H9 (cell line): ENCODE data around the gene CPLX1. TPM values are rescaled to one million over a fixed set of nuclear protein-coding genes. Genes with fewer than 3 reads are reported as not detected.

ENCODE experiments used
- DNase-seq: peaks from one replicate; pipeline ENCODE4 v3.0.0-alpha.2; 2017
- H2AFZ ChIP-seq: one replicate; pipeline ENCODE4 v1.6.1; 2013; ENCODE audit warnings: mild to moderate bottlenecking, low read length, control low read depth, moderate library complexity
- H2AK5ac ChIP-seq: 2 replicates; pipeline ENCODE4 v1.6.1; 2013; ENCODE audit warnings: low read length, control low read depth, mixed read lengths; ENCODE audit not compliant: insufficient read length
- H2BK120ac ChIP-seq: one replicate; pipeline ENCODE4 v1.6.1; 2013; ENCODE audit warnings: low read depth, mild to moderate bottlenecking, low read length, control low read depth, inconsistent platforms; ENCODE audit not compliant: poor library complexity, severe bottlenecking
- H2BK12ac ChIP-seq: 2 replicates; pipeline ENCODE4 v1.6.1; 2013; ENCODE audit warnings: low read length, control low read depth, mixed read lengths, low read depth; ENCODE audit not compliant: insufficient read length
- H2BK15ac ChIP-seq: 2 replicates; pipeline ENCODE4 v1.6.1; 2013; ENCODE audit warnings: low read depth, low read length, control low read depth
- H2BK20ac ChIP-seq: one replicate; pipeline ENCODE4 v1.6.1; 2013; ENCODE audit warnings: low read depth, mild to moderate bottlenecking, low read length, control low read depth, inconsistent platforms; ENCODE audit not compliant: poor library complexity, severe bottlenecking
- H2BK5ac ChIP-seq: 2 replicates; pipeline ENCODE4 v1.6.1; 2013; ENCODE audit warnings: low read length, control low read depth, mixed read lengths; ENCODE audit not compliant: insufficient read length
- H3K14ac ChIP-seq: 2 replicates; pipeline ENCODE4 v1.6.1; 2013; ENCODE audit warnings: low read length, control low read depth; ENCODE audit not compliant: insufficient read depth
- H3K18ac ChIP-seq: 2 replicates; pipeline ENCODE4 v1.6.1; 2013; ENCODE audit warnings: low read depth, mild to moderate bottlenecking, mixed read lengths, low read length, control low read depth; ENCODE audit not compliant: insufficient read length
- H3K23ac ChIP-seq: 2 replicates; pipeline ENCODE4 v1.6.1; 2013; ENCODE audit warnings: low read length, control low read depth, mixed read lengths, low read depth; ENCODE audit not compliant: insufficient read length
- H3K23me2 ChIP-seq: 2 replicates; pipeline ENCODE4 v1.6.1; 2013; ENCODE audit warnings: low read depth, mild to moderate bottlenecking, mixed read lengths, low read length, control low read depth; ENCODE audit not compliant: insufficient read length, poor library complexity, severe bottlenecking
- H3K27ac ChIP-seq: 2 replicates; pipeline ENCODE4 v1.5.1; 2013; ENCODE audit warnings: low read length, control low read depth, mixed read lengths, low read depth; ENCODE audit not compliant: insufficient read length
- H3K27me3 ChIP-seq: 2 replicates; pipeline ENCODE4 v1.6.1; 2013; ENCODE audit warnings: low read length, control low read depth, inconsistent platforms; ENCODE audit not compliant: insufficient read depth
- H3K4ac ChIP-seq: 2 replicates; pipeline ENCODE4 v1.6.1; 2013; ENCODE audit warnings: low read depth, mild to moderate bottlenecking, control low read depth, inconsistent platforms, low read length, moderate library complexity
- H3K4me1 ChIP-seq: 2 replicates; pipeline ENCODE4 v1.6.1; 2013; ENCODE audit warnings: low read length, control low read depth, inconsistent platforms; ENCODE audit not compliant: insufficient read depth
- H3K4me2 ChIP-seq: 2 replicates; pipeline ENCODE4 v1.6.1; 2013; ENCODE audit warnings: low read length, control low read depth, mixed read lengths; ENCODE audit not compliant: insufficient read length, insufficient read depth
- H3K56ac ChIP-seq: 2 replicates; pipeline ENCODE4 v1.6.1; 2013; ENCODE audit warnings: low read depth, mild to moderate bottlenecking, mixed read lengths, low read length, control low read depth; ENCODE audit not compliant: insufficient read length
- H3K79me1 ChIP-seq: 2 replicates; pipeline ENCODE4 v1.6.1; 2013; ENCODE audit warnings: low read depth, mild to moderate bottlenecking, moderate library complexity, low read length, control low read depth, inconsistent platforms; ENCODE audit not compliant: insufficient read depth, poor library complexity, severe bottlenecking
- H3K79me2 ChIP-seq: 2 replicates; pipeline ENCODE4 v1.6.1; 2013; ENCODE audit warnings: low read length, control low read depth, inconsistent platforms; ENCODE audit not compliant: insufficient read depth
- H3K9ac ChIP-seq: 2 replicates; pipeline ENCODE4 v1.6.1; 2013; ENCODE audit warnings: low read length, control low read depth, mixed read lengths; ENCODE audit not compliant: insufficient read length; ENCODE audit errors: extremely low read depth
- H3K9me3 ChIP-seq: one replicate; pipeline ENCODE4 v1.6.1; 2013; ENCODE audit warnings: low read depth, low read length, inconsistent platforms; ENCODE audit not compliant: control insufficient read depth
- H3T11ph ChIP-seq: one replicate; pipeline ENCODE4 v1.6.1; 2013; ENCODE audit warnings: mild to moderate bottlenecking, low read length, control low read depth, inconsistent platforms
- H4K20me1 ChIP-seq: one replicate; pipeline ENCODE4 v1.6.1; 2013; ENCODE audit not compliant: control insufficient read depth, insufficient read length, insufficient read depth
- H4K5ac ChIP-seq: 2 replicates; pipeline ENCODE4 v1.6.1; 2013; ENCODE audit warnings: low read depth, mild to moderate bottlenecking, mixed read lengths, low read length, control low read depth; ENCODE audit not compliant: insufficient read length
- H4K8ac ChIP-seq: replicated peaks from 2 replicates; pipeline ENCODE4 v1.6.1; 2013; ENCODE audit warnings: low read length, control low read depth, mixed read lengths, low read depth; ENCODE audit not compliant: insufficient read length
- H4K91ac ChIP-seq: 2 replicates; pipeline ENCODE4 v1.6.1; 2013; ENCODE audit warnings: low read depth, mild to moderate bottlenecking, moderate library complexity, mixed read lengths, low read length, control low read depth; ENCODE audit not compliant: insufficient read length
- H3K27ac Mint-ChIP-seq, 3 experiments: 2 replicates in 2 of 3; 3 replicates in 1 of 3; pipeline ENCODE4 v1.8.0; 2020 to 2021; ENCODE audit warnings: mixed read lengths in 3 of 3, mild to moderate bottlenecking in 1 of 3, moderate library complexity in 1 of 3
- H3K27me3 Mint-ChIP-seq: 2 replicates; pipeline ENCODE4 v1.8.0; 2021; ENCODE audit warnings: low read depth, mild to moderate bottlenecking, moderate library complexity, mixed read lengths
- H3K36me3 Mint-ChIP-seq, 3 experiments: 2 replicates in 2 of 3; 3 replicates in 1 of 3; pipeline ENCODE4 v1.8.0; 2020 to 2021; ENCODE audit warnings: low read depth in 3 of 3, mixed read lengths in 3 of 3; ENCODE audit not compliant: insufficient read depth in 1 of 3
- H3K4me1 Mint-ChIP-seq, 2 experiments: 2 replicates each; pipeline ENCODE4 v1.8.0; 2020; ENCODE audit warnings: mixed read lengths in 2 of 2
- H3K4me3 Mint-ChIP-seq, 2 experiments: 2 replicates in 1 of 2; 3 replicates in 1 of 2; pipeline ENCODE4 v1.8.0; 2020 to 2021; ENCODE audit warnings: mild to moderate bottlenecking in 2 of 2, mixed read lengths in 2 of 2, moderate library complexity in 1 of 2
- H3K9me3 Mint-ChIP-seq, 2 experiments: 2 replicates in 1 of 2; 3 replicates in 1 of 2; pipeline ENCODE4 v1.8.0; 2020; ENCODE audit warnings: mild to moderate bottlenecking in 2 of 2, mixed read lengths in 2 of 2, moderate library complexity in 1 of 2
- CTCF ChIP-seq: fragments of 200-600 bp; sonication (generic); conservative IDR thresholded peaks from 3 replicates; pipeline ENCODE4 v1.8.0; 2021; ENCODE audit warnings: antibody characterized with exemption, mild to moderate bottlenecking
- WGBS: extraction: QIAGEN DNeasy Blood & Tissue Kit; methylation state at CpG from one replicate; pipeline ENCODE4 v1.1.7; 2013; ENCODE audit warnings: missing lambda C conversion rate, low lambda C conversion rate, mixed read lengths; ENCODE audit not compliant: insufficient read length; ENCODE audit errors: extremely low coverage; 5-methylcytosine and 5-hydroxymethylcytosine counted together
- total RNA-seq: library from RNA; stranded (reverse); gene quantifications from 2 replicates; pipeline ENCODE4 v1.2.1, GENCODE V29; 2021

CPLX1 gene
- total RNA-seq, 1 experiment from 2014 or later, result 0.90 TPM

GRCh38 chr4:784401-785331 is 41.3 kb downstream of the CPLX1 start:
- Histone ChIP-seq H2BK12ac (no peak overlapping the region), H4K91ac (no peak overlapping the region), H2BK20ac (no peak overlapping the region), H3K14ac (no peak overlapping the region), H3K27me3 (peaks cover 24% of the 10 kb centered on the region; the same call in 1 of the 2 replicates), H2BK15ac (no peak overlapping the region), H2AK5ac (no peak overlapping the region), H3K4me1 (0 out of 2 replicates have a peak, but pooled peaks cover 4% of the 10 kb centered on the region), H3K23me2 (peaks cover 11% of the 10 kb centered on the region), H3T11ph (no peak overlapping the region), H3K23ac (no peak overlapping the region), H2AFZ (no peak overlapping the region), H3K79me1 (peaks cover 12% of the 10 kb centered on the region), H2BK5ac (no peak overlapping the region), H3K4ac (no peak overlapping the region), H4K8ac (no peak overlapping the region), H3K4me2 (peak overlapping the region; percentile 42), H2BK120ac (no peak overlapping the region), H3K56ac (no peak overlapping the region), H4K20me1 (no peaks in the 10 kb centered on the region), H3K79me2 (peaks cover 9% of the 10 kb centered on the region; the same call in 1 of the 2 replicates), H3K27ac (no peak overlapping the region), H3K18ac (no peak overlapping the region), H3K9me3 (no peaks in the 10 kb centered on the region), H3K9ac (no peak overlapping the region), H4K5ac (no peak overlapping the region)
- H3K9me3 Mint-ChIP-seq, result peaks cover 0 to 3% of the 10 kb centered on the region in 2 experiments; a peak in 1 of 5 replicates
- H3K4me3 Mint-ChIP-seq, result peak overlapping the region; percentile 43 to 76
- peaks cover 66% of the 10 kb centered on the region for H3K27me3 Mint-ChIP-seq
- H3K4me1 Mint-ChIP-seq, result peaks cover 26 to 39% of the 10 kb centered on the region in 2 experiments
- no CpG with 5 or more reads among the region's 57 CpGs for WGBS
- peaks cover 10 to 11% (median 11%) of the 10 kb centered on the region in 3 experiments for H3K36me3 Mint-ChIP-seq
- no peak for DNase-seq
- TF ChIP-seq CTCF, result no peak
- H3K27ac Mint-ChIP-seq, result no peak overlapping the region; a peak in 2 of 7 replicates
